Neural progenitor cell (in vitro differentiated cells): Measurements from ENCODE around the gene UBL5.

Experiments
- EZH2 ChIP-seq: fragments of 200-600 bp; sonication (generic); IDR thresholded peaks from 2 replicates; pipeline ENCODE4 v1.6.1; 2017; ENCODE audit warnings: antibody characterized with exemption, mild to moderate bottlenecking, moderate library complexity
- EZH2phosphoT487 ChIP-seq: fragments of 200-600 bp; sonication (generic); IDR thresholded peaks from 2 replicates; pipeline ENCODE4 v1.6.1; 2017; ENCODE audit warnings: antibody characterized with exemption
- TF ChIP-seq, protein P1 (sequence below): fragments of 200-600 bp; sonication (generic); IDR thresholded peaks from 2 replicates; pipeline ENCODE4 v1.5.1; 2017; ENCODE audit warnings: antibody characterized with exemption, mild to moderate bottlenecking

DNA sequence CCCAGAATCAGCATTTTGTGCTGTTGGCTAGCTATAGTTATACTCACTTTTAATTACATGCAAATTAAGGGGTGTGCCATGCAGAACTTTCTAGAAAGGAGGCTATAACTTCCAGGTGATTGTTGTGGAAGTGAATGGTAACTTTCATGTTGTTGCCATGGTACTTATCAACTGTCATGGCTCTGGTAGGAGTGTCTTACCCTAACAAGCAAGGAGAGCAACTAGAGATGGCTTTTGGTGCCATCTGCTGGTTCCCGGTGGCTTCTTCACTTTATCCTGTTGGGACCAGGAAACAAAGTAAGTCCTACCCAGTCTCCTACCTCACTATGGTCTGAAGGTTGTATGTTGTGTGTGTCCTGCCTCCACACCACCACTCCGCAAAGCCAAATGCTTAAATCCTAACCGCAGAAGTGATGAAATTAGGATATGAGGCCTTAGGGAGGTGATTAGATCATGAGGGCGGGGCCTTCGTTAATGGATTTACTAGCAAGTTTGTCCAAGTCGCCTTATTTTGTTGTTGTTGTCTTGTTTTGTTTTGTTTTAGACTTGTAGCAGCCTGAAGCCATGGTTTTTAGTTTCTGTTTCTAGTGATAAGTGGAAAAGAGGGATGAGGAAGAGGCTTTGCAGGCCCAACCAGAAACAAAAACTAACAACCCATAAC is 31.5 kb upstream of the UBL5 start:
- TF ChIP-seq, protein P1, sequence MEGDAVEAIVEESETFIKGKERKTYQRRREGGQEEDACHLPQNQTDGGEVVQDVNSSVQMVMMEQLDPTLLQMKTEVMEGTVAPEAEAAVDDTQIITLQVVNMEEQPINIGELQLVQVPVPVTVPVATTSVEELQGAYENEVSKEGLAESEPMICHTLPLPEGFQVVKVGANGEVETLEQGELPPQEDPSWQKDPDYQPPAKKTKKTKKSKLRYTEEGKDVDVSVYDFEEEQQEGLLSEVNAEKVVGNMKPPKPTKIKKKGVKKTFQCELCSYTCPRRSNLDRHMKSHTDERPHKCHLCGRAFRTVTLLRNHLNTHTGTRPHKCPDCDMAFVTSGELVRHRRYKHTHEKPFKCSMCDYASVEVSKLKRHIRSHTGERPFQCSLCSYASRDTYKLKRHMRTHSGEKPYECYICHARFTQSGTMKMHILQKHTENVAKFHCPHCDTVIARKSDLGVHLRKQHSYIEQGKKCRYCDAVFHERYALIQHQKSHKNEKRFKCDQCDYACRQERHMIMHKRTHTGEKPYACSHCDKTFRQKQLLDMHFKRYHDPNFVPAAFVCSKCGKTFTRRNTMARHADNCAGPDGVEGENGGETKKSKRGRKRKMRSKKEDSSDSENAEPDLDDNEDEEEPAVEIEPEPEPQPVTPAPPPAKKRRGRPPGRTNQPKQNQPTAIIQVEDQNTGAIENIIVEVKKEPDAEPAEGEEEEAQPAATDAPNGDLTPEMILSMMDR: peak; percentile 88
- TF ChIP-seq EZH2 (no peak), EZH2phosphoT487 (no peak)
